GM15510 (cell line): ENCODE results near the gene AKAP13.

Source experiments
- POLR2A ChIP-seq: IDR thresholded peaks from 3 replicates; pipeline ENCODE4 v1.6.1; 2011; ENCODE audit warnings: borderline replicate concordance; ENCODE audit not compliant: insufficient read length; ENCODE audit errors: extremely low read depth

AKAP13 gene

GRCh38 chr15:85722374-85723152, 342.2 kb downstream of the AKAP13 start:
- no peak for TF ChIP-seq POLR2A

GRCh38 chr15:85723960-85724945, 343.9 kb downstream of the AKAP13 start:
- TF ChIP-seq POLR2A = no peak

- TF ChIP-seq POLR2A = no peak
Observed at GRCh38 chr15:85725019-85725418, 344.6 kb downstream of the AKAP13 start.

- no peak for TF ChIP-seq POLR2A
Observed at GRCh38 chr15:85725564-85725963, 345.2 kb downstream of the AKAP13 start.

- TF ChIP-seq POLR2A = no peak
Observed at GRCh38 chr15:85726454-85726853, 346.1 kb downstream of the AKAP13 start.

- TF ChIP-seq POLR2A = no peak
Observed at GRCh38 chr15:85727068-85727467, 346.7 kb downstream of the AKAP13 start.

GRCh38 chr15:85730001-85730820, 349.8 kb downstream of the AKAP13 start:
- no peak for TF ChIP-seq POLR2A

GRCh38 chr15:85733416-85733815, 353.0 kb downstream of the AKAP13 start:
- TF ChIP-seq POLR2A = no peak

GRCh38 chr15:85737061-85737460, 356.7 kb downstream of the AKAP13 start:
- no peak for TF ChIP-seq POLR2A

- no peak for TF ChIP-seq POLR2A
Observed at GRCh38 chr15:85741021-85741421, 360.6 kb downstream of the AKAP13 start.

GRCh38 chr15:85741662-85742061, 361.3 kb downstream of the AKAP13 start:
- TF ChIP-seq POLR2A = no peak

- no peak for TF ChIP-seq POLR2A
Observed at GRCh38 chr15:85742186-85742821, 361.9 kb downstream of the AKAP13 start.

GRCh38 chr15:85743392-85744055, 363.1 kb downstream of the AKAP13 start:
- TF ChIP-seq POLR2A = no peak

GRCh38 chr15:85744579-85744978, 364.2 kb downstream of the AKAP13 start:
- no peak for TF ChIP-seq POLR2A
